HL-60/S4 treated with retinoic acid at 250 ng/mL for 4 days and 3 days (cell line): ENCODE data around the gene PGM2L1.

Experiments used
- in situ Hi-C: fragments of 300-500 bp; cut with MboI; formaldehyde crosslinking; loops from 2 replicates; pipeline ENCODE4 v1.7.0; 2022; ENCODE audit warnings: low sequenced_read_pairs

PGM2L1 gene

DNA sequence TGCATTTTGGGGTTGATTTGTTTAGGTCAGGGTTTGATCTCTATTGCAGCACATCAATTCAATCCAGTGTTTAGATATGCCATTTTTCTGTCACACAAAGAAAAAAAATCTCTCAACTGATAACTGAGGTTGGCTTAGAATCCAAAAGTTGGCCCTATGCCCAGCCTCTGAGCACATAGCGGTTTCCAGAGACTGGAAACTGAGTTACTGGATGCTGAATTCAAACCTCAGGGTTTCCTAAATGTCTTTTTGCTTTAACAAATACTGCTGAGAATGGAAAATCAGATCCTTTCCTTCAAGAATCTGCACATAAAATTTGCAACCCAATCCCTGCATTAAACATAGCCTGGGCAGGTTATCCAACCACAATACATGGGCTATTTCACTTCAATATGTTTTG is 90.8 kb downstream of the PGM2L1 start:
- in situ Hi-C loops = no loop called here

GRCh38 chr11:74306435-74307175 is 91.6 kb downstream of the PGM2L1 start:
- in situ Hi-C loops = no loop called here

- in situ Hi-C loops = no loop called here
Measured at GRCh38 chr11:74299015-74299414, 99.2 kb downstream of the PGM2L1 start.

- in situ Hi-C loops = no loop called here
Measured at GRCh38 chr11:74297484-74297883, 100.7 kb downstream of the PGM2L1 start.

GRCh38 chr11:74288911-74289310 is 109.3 kb downstream of the PGM2L1 start:
- in situ Hi-C loops = no loop called here

DNA sequence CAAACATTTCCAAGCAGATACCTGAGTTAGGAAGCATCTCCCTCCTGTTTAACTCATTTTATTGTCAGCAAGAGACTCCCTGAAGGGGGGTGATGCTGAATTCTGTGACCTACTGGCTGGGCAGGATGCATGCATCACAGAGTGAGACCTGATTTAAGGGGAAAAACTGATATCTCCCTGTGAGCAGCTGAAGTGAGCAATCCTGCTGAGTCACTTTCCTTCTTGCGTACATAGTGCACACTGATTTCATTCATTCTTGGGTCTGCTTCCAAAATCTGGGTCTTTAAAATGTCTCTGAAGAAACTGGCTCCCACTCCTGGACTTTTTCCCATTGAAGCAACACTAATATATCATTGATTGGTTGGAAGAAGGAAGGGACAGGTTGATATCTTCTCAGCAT is 110.1 kb downstream of the PGM2L1 start:
- in situ Hi-C loops = no loop called here

GRCh38 chr11:74284466-74284865 is 113.8 kb downstream of the PGM2L1 start:
- in situ Hi-C loops = no loop called here

DNA sequence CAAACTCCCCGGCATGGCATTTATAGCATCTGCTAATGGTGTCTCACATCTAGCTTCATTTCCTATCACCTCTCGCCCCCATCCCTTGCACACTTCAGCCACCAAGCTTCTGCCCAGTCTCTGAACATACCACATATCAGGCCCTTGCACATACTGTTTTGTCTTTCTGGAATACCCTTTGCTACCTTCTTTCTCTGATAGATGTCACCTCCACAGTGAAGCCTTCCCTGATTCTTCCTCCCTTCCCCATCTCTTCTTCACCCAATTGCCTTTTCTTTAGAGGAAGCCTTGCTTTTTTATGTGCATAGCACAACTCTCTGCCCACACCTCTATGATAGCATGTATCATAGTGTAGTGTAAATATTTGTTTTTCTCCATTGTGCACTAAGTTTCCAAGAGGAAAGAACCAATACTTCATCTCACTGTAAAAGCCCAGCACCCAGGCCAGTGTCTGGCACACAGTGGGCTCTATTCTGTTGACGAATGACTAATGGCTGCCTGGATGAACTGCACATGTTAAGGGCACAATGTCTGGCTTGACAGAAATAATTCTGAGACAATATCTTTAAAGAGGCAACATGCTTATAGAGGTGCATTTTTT is 114.6 kb downstream of the PGM2L1 start:
- in situ Hi-C loops = no loop called here

DNA sequence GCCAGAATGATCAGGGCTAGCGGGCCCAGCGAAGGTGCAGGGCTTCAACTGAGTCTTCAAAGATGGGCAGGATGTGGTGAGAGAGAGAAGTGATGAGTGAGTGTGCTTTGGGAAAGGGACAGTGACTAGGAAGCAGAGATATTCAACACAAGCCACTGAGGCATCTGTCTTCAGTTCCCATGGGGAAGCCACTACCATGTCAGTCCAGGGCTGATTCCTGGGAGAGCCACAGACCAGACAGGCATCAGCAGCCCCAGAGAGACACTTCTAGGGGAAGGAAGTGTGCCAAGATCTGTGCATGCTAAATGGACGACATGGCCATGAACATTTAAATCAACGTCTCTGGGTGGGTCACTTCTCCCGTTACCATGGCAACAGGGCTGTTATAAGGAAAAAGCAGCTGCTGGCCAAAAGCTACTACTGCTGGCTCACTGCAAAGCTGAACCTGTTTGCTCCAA is 115.3 kb downstream of the PGM2L1 start:
- in situ Hi-C loops = no loop called here

- in situ Hi-C loops = no loop called here
Measured at GRCh38 chr11:74282421-74282820, 115.8 kb downstream of the PGM2L1 start.

DNA sequence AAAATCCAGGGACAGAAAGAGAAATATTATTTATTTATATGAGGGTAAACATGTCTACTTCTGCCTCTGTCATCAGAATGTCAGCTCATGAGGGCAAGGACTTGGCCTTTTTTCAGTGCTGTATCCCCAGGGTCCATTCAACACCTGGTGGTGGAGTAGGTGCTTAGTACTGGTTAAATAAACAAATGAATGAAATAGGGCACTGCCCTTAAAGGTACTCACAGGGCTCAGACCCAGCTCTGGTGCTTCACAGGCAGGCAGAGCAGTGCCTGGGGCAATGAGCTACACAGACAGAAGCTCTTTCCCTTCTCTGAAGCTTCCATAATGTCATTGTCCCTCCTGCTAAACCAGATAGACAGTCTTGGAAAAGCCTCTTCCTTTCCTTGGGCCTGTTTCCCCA is 117.7 kb downstream of the PGM2L1 start:
- in situ Hi-C loops = no loop called here
